Ammon's horn (tissue), 1 donor: ENCODE measurements around the gene KRT23.

Experiments
- DNase-seq: peaks from one replicate; pipeline ENCODE4 v3.0.0-alpha.2; 2016; ENCODE audit warnings: low spot score

The KRT23 gene

GRCh38 chr17:40937384-40937819 lies at the start of gene KRT23:
KRT23 (minus strand) TSS chr17:40937646; CDS start chr17:40936603, 1,043 bp downstream.
- DNase-seq = no peak

GRCh38 chr17:40986920-40987319 lies 49.5 kb upstream of the KRT23 start:
- no peak for DNase-seq

GRCh38 chr17:40984226-40984625 lies 46.8 kb upstream of the KRT23 start, which contains the start of gene KRT40:
KRT40 (minus strand) TSS chr17:40984326; CDS start chr17:40984273, 53 bp downstream.
- no peak for DNase-seq

- no peak for DNase-seq
These were observed 43.7 kb upstream of the KRT23 start for GRCh38 chr17:40981115-40981514.

GRCh38 chr17:40980596-40980995 lies 43.1 kb upstream of the KRT23 start:
- DNase-seq = peak; percentile 40

- DNase-seq = no peak
These were observed 42.7 kb upstream of the KRT23 start for GRCh38 chr17:40980117-40980516.

- no peak for DNase-seq
These were observed 41.2 kb upstream of the KRT23 start for GRCh38 chr17:40978575-40979151.

- no peak for DNase-seq
These were observed 38.1 kb upstream of the KRT23 start for GRCh38 chr17:40975516-40975915.

- DNase-seq = no peak
These were observed 36.9 kb upstream of the KRT23 start for GRCh38 chr17:40974366-40974765.

GRCh38 chr17:40967582-40967981 lies 30.1 kb upstream of the KRT23 start:
- no peak for DNase-seq

GRCh38 chr17:40966848-40967247 lies 29.4 kb upstream of the KRT23 start, which contains the start of gene KRT39:
KRT39 (minus strand) TSS chr17:40966948; CDS start chr17:40966856, 92 bp downstream.
- DNase-seq = no peak

GRCh38 chr17:40963838-40964237 lies 26.4 kb upstream of the KRT23 start:
- no peak for DNase-seq

GRCh38 chr17:40962059-40962561 lies 24.7 kb upstream of the KRT23 start:
- DNase-seq = no peak

GRCh38 chr17:40961591-40961990 lies 24.1 kb upstream of the KRT23 start:
- no peak for DNase-seq

GRCh38 chr17:40960144-40960543 lies 22.7 kb upstream of the KRT23 start:
- no peak for DNase-seq

- DNase-seq = no peak
These were observed 20.9 kb upstream of the KRT23 start for GRCh38 chr17:40958086-40958953.

- DNase-seq = no peak
These were observed 19.2 kb upstream of the KRT23 start for GRCh38 chr17:40956401-40957254.

- DNase-seq = peak; percentile 19
These were observed 16.4 kb upstream of the KRT23 start for GRCh38 chr17:40953881-40954280.

GRCh38 chr17:40952661-40953060 lies 15.2 kb upstream of the KRT23 start:
- no peak for DNase-seq

- no peak for DNase-seq
These were observed 14.7 kb upstream of the KRT23 start for GRCh38 chr17:40952154-40952553.

GRCh38 chr17:40951011-40951622 lies 13.7 kb upstream of the KRT23 start:
- no peak for DNase-seq

- no peak for DNase-seq
These were observed 12.7 kb upstream of the KRT23 start for GRCh38 chr17:40950176-40950575.
